OCI-LY7 (cell line): ENCODE results near the gene BBS9.

Experiments used
- EZH2phosphoT487 ChIP-seq: fragments of 200-600 bp; sonication (generic); IDR thresholded peaks from 2 replicates; pipeline ENCODE4 v1.6.1; 2018; ENCODE audit warnings: low read depth, borderline replicate concordance, mild to moderate bottlenecking, mixed run types, antibody characterized with exemption, low read length, moderate library complexity, mixed read lengths
- TF ChIP-seq, protein P1 (sequence below): fragments of 200-600 bp; sonication (generic); conservative IDR thresholded peaks from 2 replicates; pipeline ENCODE4 v1.5.1; 2014; ENCODE audit warnings: mild to moderate bottlenecking, antibody characterized with exemption, low read length, moderate library complexity, mixed read lengths

DNA sequence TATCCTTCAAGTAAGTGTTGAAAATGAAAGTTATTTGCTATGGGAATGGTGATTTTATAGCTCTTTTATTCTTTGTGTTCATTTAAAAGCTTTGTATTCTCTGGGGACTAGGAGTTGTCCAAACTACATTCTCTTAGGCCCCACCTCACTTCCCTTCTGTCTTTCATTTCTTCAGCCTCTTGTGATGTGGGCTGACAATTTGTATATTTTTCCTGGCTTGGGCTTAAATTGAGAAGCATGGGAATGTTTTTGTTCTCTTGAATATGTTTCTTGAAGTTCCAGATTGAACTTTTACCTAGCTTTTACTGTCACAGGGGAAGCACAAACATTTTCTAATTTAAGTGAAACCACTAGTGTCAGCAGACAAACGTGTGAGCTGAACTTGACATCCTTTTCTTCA lies 27.9 kb downstream of the BBS9 start:
- TF ChIP-seq, protein P1, sequence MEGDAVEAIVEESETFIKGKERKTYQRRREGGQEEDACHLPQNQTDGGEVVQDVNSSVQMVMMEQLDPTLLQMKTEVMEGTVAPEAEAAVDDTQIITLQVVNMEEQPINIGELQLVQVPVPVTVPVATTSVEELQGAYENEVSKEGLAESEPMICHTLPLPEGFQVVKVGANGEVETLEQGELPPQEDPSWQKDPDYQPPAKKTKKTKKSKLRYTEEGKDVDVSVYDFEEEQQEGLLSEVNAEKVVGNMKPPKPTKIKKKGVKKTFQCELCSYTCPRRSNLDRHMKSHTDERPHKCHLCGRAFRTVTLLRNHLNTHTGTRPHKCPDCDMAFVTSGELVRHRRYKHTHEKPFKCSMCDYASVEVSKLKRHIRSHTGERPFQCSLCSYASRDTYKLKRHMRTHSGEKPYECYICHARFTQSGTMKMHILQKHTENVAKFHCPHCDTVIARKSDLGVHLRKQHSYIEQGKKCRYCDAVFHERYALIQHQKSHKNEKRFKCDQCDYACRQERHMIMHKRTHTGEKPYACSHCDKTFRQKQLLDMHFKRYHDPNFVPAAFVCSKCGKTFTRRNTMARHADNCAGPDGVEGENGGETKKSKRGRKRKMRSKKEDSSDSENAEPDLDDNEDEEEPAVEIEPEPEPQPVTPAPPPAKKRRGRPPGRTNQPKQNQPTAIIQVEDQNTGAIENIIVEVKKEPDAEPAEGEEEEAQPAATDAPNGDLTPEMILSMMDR, result no peak
- no peak for TF ChIP-seq EZH2phosphoT487
